Calu3 (cell line): ENCODE measurements around the gene CLDN19. TPM values are rescaled to one million over a fixed set of nuclear protein-coding genes. Genes with fewer than 3 reads are reported as not detected.

ENCODE experiments used
- BruUV-seq: library from RNA; stranded (reverse); fragments of 400-500 nt; replicated peaks from 2 replicates; lab custom pipeline; 2021; lab: Mats Ljungman, UMichigan
- CTCF ChIA-PET: fragments of 300-600 bp; sonication (Branson Sonifier 250); formaldehyde crosslinking; loops from one replicate; lab custom pipeline; 2022; ENCODE audit warnings: antibody characterized with exemption; lab: Charles Lee
- DNase-seq: peaks from one replicate; pipeline ENCODE4 v3.0.0; 2022
- H3K27ac Mint-ChIP-seq: one replicate; pipeline ENCODE4 v1.8.0; 2022; ENCODE audit warnings: mixed read lengths; ENCODE audit not compliant: unreplicated experiment
- H3K27me3 Mint-ChIP-seq: one replicate; pipeline ENCODE4 v1.8.0; 2022; ENCODE audit warnings: mixed read lengths; ENCODE audit not compliant: unreplicated experiment
- H3K36me3 Mint-ChIP-seq: one replicate; pipeline ENCODE4 v1.8.0; 2022; ENCODE audit warnings: mild to moderate bottlenecking, moderate library complexity, mixed read lengths; ENCODE audit not compliant: insufficient read depth, unreplicated experiment
- H3K4me1 Mint-ChIP-seq: one replicate; pipeline ENCODE4 v1.8.0; 2022; ENCODE audit warnings: mild to moderate bottlenecking, low read depth, mixed read lengths; ENCODE audit not compliant: unreplicated experiment
- H3K4me3 Mint-ChIP-seq: one replicate; pipeline ENCODE4 v1.8.0; 2022; ENCODE audit warnings: mild to moderate bottlenecking, low read depth, moderate library complexity, mixed read lengths; ENCODE audit not compliant: unreplicated experiment
- H3K9me3 Mint-ChIP-seq: one replicate; pipeline ENCODE4 v1.8.0; 2022; ENCODE audit warnings: low read depth, mixed read lengths; ENCODE audit not compliant: unreplicated experiment
- intact Hi-C: fragments of 100-400 bp; cut with micrococcal nuclease; formaldehyde crosslinking; loops from one replicate; pipeline ENCODE4 v1.10.0; 2022; ENCODE audit not compliant: unreplicated experiment
- total RNA-seq: library from RNA; stranded (reverse); gene quantifications from 2 replicates; pipeline ENCODE4 v1.2.3, GENCODE V29; 2022
- TF ChIP-seq, protein P1 (sequence below): fragments of 200-600 bp; IDR thresholded peaks from one replicate; pipeline ENCODE4 v1.8.0; 2022; ENCODE audit warnings: antibody characterized with exemption; ENCODE audit not compliant: unreplicated experiment

The CLDN19 gene
- total RNA-seq, 1 experiment from 2014 or later, result not detected

DNA sequence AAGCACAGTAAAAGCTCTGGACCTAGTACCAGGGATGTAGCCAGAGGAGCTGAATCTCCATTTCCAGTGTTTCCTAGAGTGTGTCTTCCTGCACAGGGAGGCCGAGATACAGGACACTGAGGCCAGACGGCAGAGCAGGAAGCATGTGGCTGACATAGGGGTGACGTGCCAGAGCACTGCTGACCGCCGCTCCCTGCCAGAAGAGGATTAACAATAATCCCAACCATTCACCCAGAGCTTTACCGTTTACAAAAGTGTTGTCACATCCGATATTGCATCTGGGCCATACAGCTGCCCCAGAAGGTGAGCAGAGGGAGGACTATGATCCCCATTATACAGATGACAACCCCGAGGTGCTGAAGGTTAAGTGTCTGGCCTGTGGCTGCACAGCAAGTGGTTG, 5.8 kb upstream of the CLDN19 start:
- peaks cover 16% of the 10 kb centered on the region for H3K27me3 Mint-ChIP-seq
- peaks cover 6% of the 10 kb centered on the region for H3K36me3 Mint-ChIP-seq
- DNase-seq, result no peak
- no peak overlapping the region for H3K27ac Mint-ChIP-seq
- CTCF ChIA-PET, result no interaction called here
- intact Hi-C loops, result loop anchor here (5.0 kb wide), 1 partner anchor 169 kb away; no protein-coding TSS in a partner anchor
- TF ChIP-seq, protein P1, sequence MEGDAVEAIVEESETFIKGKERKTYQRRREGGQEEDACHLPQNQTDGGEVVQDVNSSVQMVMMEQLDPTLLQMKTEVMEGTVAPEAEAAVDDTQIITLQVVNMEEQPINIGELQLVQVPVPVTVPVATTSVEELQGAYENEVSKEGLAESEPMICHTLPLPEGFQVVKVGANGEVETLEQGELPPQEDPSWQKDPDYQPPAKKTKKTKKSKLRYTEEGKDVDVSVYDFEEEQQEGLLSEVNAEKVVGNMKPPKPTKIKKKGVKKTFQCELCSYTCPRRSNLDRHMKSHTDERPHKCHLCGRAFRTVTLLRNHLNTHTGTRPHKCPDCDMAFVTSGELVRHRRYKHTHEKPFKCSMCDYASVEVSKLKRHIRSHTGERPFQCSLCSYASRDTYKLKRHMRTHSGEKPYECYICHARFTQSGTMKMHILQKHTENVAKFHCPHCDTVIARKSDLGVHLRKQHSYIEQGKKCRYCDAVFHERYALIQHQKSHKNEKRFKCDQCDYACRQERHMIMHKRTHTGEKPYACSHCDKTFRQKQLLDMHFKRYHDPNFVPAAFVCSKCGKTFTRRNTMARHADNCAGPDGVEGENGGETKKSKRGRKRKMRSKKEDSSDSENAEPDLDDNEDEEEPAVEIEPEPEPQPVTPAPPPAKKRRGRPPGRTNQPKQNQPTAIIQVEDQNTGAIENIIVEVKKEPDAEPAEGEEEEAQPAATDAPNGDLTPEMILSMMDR, result no peak
- BruUV-seq, result no TSS peak
- H3K9me3 Mint-ChIP-seq, result no peaks in the 10 kb centered on the region
- H3K4me1 Mint-ChIP-seq, result no peaks in the 10 kb centered on the region
- H3K4me3 Mint-ChIP-seq, result no peak overlapping the region

DNA sequence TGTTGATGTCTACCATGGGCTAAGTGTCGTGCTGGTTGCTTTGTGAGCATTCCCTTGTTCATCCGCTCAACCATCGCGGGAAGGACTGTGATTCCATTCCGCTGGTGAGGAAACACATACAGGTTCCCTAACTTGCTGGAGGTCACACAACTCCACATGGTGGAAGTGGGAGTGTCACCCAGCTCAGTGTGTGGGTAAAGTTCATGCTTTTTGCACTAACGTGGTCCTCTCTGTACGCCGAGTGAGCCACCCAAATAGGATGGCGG, 4.0 kb upstream of the CLDN19 start:
- intact Hi-C loops, result no loop called here
- Mint-ChIP-seq H3K36me3 (peaks cover 6% of the 10 kb centered on the region), H3K9me3 (no peaks in the 10 kb centered on the region), H3K27me3 (peaks cover 16% of the 10 kb centered on the region), H3K4me1 (no peaks in the 10 kb centered on the region), H3K27ac (no peak overlapping the region), H3K4me3 (no peak overlapping the region)
- CTCF ChIA-PET, result no interaction called here
- no TSS peak for BruUV-seq
- TF ChIP-seq, protein P1, result no peak
- no peak for DNase-seq

DNA sequence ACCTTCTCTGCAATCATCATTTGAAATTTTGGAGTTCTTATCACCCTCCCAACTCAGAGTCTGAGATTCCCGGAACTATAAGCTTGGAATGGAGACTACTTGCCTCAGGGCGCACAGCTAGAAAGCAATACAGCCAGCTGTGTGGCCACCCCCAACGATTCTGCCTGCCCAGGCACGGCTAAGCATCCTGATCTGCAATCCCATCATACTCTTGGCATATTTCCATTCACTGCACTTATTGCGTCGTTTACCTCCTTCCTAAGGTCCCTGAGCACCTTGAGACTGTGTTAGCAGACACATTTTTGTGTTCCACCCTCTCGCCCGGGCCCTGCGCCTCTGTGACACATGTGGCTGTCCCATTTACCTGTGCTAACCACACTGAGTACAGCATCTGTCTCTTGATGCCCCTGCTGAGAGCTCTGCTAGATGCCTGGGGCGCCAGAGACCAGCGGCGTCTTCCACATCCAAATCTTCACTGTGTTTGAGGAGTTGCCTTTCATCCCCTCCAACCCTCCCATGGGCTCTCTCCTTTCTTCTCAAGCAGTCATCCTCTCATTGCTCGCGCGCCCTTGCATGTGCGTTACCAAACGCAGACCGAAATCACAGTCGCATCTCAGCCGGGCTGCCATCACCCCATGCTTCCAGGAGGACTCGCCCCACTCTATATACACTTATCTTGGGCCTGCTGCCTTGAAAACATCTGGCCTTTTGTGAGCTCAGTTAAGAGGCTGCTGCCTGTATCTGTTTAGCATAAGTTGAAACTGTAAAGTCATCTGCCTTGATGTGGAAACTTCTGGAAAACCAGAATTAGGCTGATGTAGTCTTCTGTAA, 3.5 kb upstream of the CLDN19 start:
- H3K27me3 Mint-ChIP-seq, result peaks cover 16% of the 10 kb centered on the region
- CTCF ChIA-PET, result no interaction called here
- H3K36me3 Mint-ChIP-seq, result peaks cover 6% of the 10 kb centered on the region
- H3K4me3 Mint-ChIP-seq, result no peak overlapping the region
- no peaks in the 10 kb centered on the region for H3K4me1 Mint-ChIP-seq
- H3K9me3 Mint-ChIP-seq, result no peaks in the 10 kb centered on the region
- BruUV-seq, result no TSS peak
- no peak for DNase-seq
- TF ChIP-seq, protein P1, result no peak
- intact Hi-C loops, result no loop called here
- no peak overlapping the region for H3K27ac Mint-ChIP-seq

DNA sequence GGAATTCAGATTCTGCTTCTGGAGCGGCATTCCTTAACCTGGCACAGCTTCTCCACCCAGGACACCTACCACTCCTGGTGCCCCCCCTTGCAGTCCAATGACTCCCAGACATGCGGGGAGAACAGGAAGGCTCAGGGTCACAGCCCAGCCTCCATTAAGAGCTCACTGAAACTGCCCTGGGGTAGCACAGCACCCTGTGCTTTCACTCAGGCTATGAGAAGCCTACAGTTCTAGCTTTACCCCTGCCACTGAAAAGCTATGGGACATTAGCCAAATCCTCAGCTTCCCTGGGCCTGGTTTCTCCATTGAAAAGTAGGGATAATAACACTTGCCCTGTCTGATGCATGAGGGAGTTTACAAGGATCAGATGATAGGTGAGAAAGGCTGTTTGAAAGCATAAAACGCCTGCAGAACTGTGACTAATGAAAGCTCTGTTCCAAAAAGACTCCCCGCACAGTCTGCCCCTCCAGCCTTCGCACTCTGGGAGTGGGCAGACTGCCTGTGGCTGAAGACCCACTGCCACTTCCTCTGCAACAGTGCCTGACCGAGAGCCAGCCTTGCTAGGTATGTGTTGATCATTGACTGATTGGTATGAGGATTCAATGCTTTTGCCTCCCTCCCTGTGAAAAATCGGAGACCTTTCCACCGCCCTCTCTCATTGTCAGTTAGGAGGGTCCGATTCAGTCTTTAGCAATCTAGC, 2.7 kb upstream of the CLDN19 start:
- H3K4me1 Mint-ChIP-seq, result no peaks in the 10 kb centered on the region
- no peak for DNase-seq
- peaks cover 6% of the 10 kb centered on the region for H3K36me3 Mint-ChIP-seq
- intact Hi-C loops, result no loop called here
- BruUV-seq, result no TSS peak
- H3K27ac Mint-ChIP-seq, result no peak overlapping the region
- TF ChIP-seq, protein P1, result no peak
- H3K9me3 Mint-ChIP-seq, result no peaks in the 10 kb centered on the region
- peaks cover 16% of the 10 kb centered on the region for H3K27me3 Mint-ChIP-seq
- CTCF ChIA-PET, result no interaction called here
- no peak overlapping the region for H3K4me3 Mint-ChIP-seq
